Measurements from ENCODE around the gene THAP9. TPM values are rescaled to one million over a fixed set of nuclear protein-coding genes. Genes with fewer than 3 reads are reported as not detected.

The THAP9 gene
- total RNA-seq, 1 donor from 2014 or later: 3.3 TPM

GRCh38 chr4:82957045-82957444, 56.5 kb downstream of the THAP9 start:
- Histone ChIP-seq H3K9ac (ENCODE audit: low read length) (no peak overlapping the region), H3K27me3 (ENCODE audit: insufficient read depth, low read length) (no peaks in the 10 kb centered on the region), H3K4me2 (ENCODE audit: low read length) (no peak overlapping the region), H2AFZ (ENCODE audit: low read depth, low read length) (no peak overlapping the region), H3K79me2 (ENCODE audit: insufficient read depth, low read length) (no peaks in the 10 kb centered on the region), H3K36me3 (ENCODE audit: insufficient read depth, low read length) (no peaks in the 10 kb centered on the region), H3K4me1 (ENCODE audit: insufficient read depth, low read length) (no peaks in the 10 kb centered on the region), H4K20me1 (ENCODE audit: insufficient read depth, low read length) (no peaks in the 10 kb centered on the region), H3K27ac (ENCODE audit: low read depth, low read length) (no peak overlapping the region), H3K9me3 (ENCODE audit: insufficient read depth, low read depth, low read length) (no peaks in the 10 kb centered on the region), H3K4me3 (ENCODE audit: insufficient read depth, low read depth, low read length) (no peak overlapping the region)
- no peaks in the 10 kb centered on the region for H3K4me1 Mint-ChIP-seq (ENCODE audit: low read depth, unreplicated experiment)
- H3K27me3 Mint-ChIP-seq (ENCODE audit: low read depth, unreplicated experiment): no peaks in the 10 kb centered on the region
- H3K9me3 Mint-ChIP-seq (ENCODE audit: unreplicated experiment): no peaks in the 10 kb centered on the region
- H3K36me3 Mint-ChIP-seq (ENCODE audit: low read depth, unreplicated experiment): peaks cover 6% of the 10 kb centered on the region
- H3K4me3 Mint-ChIP-seq (ENCODE audit: unreplicated experiment): no peak overlapping the region
- FAIRE-seq (no peak), DNase-seq (ENCODE audit: low read depth) (no peak)
- TF ChIP-seq EZH2 (IDR thresholded peaks at IDR 0.05; ENCODE audit: insufficient read depth, low read length) (no peak), CTCF (IDR thresholded peaks at IDR 0.05; ENCODE audit: insufficient read depth, low read depth, low read length) (no peak)
- no peak overlapping the region for H3K27ac Mint-ChIP-seq (ENCODE audit: unreplicated experiment)

DNA sequence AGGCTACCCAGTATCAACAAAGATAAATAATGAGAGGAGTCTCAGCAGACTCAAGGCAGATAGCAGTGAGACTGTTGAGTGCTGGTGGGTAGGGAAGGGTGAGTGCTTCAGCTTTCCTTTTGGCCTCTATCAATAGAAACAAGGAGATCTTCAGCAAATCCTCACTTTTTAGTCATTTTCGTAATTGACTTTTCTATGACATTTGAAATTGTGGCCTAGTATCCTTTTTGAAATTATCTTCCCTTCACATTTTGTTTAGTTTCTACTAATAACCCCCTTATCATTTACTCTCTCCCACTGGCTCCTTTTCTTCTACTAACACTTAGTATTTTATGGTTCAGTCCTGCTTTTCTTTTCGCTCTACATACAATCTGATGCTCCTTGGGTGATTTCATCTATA, 65.2 kb downstream of the THAP9 start:
- H3K79me2 ChIP-seq (ENCODE audit: insufficient read depth, low read length): no peaks in the 10 kb centered on the region
- DNase-seq (ENCODE audit: low read depth): no peak
- no peaks in the 10 kb centered on the region for H3K4me1 Mint-ChIP-seq (ENCODE audit: low read depth, unreplicated experiment)
- no peak for TF ChIP-seq CTCF (IDR thresholded peaks at IDR 0.05; ENCODE audit: insufficient read depth, low read depth, low read length)
- no peak for TF ChIP-seq EZH2 (IDR thresholded peaks at IDR 0.05; ENCODE audit: insufficient read depth, low read length)
- H3K27ac Mint-ChIP-seq (ENCODE audit: unreplicated experiment): no peak overlapping the region
- no peak for FAIRE-seq
- no peak overlapping the region for H2AFZ ChIP-seq (ENCODE audit: low read depth, low read length)
- no peak overlapping the region for H3K4me3 Mint-ChIP-seq (ENCODE audit: unreplicated experiment)
- H3K4me1 ChIP-seq (ENCODE audit: insufficient read depth, low read length): no peaks in the 10 kb centered on the region
- no peaks in the 10 kb centered on the region for H4K20me1 ChIP-seq (ENCODE audit: insufficient read depth, low read length)
- H3K36me3 Mint-ChIP-seq (ENCODE audit: low read depth, unreplicated experiment): peaks cover 8% of the 10 kb centered on the region
- no peak overlapping the region for H3K9ac ChIP-seq (ENCODE audit: low read length)
- no peaks in the 10 kb centered on the region for H3K27me3 ChIP-seq (ENCODE audit: insufficient read depth, low read length)
- no peaks in the 10 kb centered on the region for H3K9me3 ChIP-seq (ENCODE audit: insufficient read depth, low read depth, low read length)
- H3K4me3 ChIP-seq (ENCODE audit: insufficient read depth, low read depth, low read length): no peak overlapping the region
- H3K36me3 ChIP-seq (ENCODE audit: insufficient read depth, low read length): peaks cover 5% of the 10 kb centered on the region
- no peaks in the 10 kb centered on the region for H3K27me3 Mint-ChIP-seq (ENCODE audit: low read depth, unreplicated experiment)
- no peak overlapping the region for H3K4me2 ChIP-seq (ENCODE audit: low read length)
- no peaks in the 10 kb centered on the region for H3K9me3 Mint-ChIP-seq (ENCODE audit: unreplicated experiment)
- H3K27ac ChIP-seq (ENCODE audit: low read depth, low read length): no peak overlapping the region

DNA sequence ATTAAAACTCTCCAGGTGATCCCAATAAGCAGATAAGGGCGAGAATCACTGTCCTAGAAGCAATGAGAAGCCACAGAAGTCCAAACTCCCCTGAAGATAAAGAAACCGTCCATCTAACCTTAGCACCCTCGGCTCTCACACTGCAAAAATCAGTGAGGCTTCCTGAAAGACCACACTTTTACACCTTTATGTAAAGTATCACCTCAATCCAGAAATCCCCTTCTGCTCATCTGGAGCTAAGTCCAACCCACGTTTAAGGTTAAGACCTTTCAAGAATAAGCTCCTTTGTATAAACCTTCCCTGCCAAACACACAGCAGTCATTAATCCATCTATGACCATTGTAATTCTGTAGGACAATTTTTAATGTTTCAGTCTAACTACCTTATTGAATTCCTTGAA, 68.4 kb downstream of the THAP9 start:
- H3K36me3 ChIP-seq (ENCODE audit: insufficient read depth, low read length): peaks cover 5% of the 10 kb centered on the region
- H3K9me3 ChIP-seq (ENCODE audit: insufficient read depth, low read depth, low read length): no peaks in the 10 kb centered on the region
- no peak overlapping the region for H2AFZ ChIP-seq (ENCODE audit: low read depth, low read length)
- H4K20me1 ChIP-seq (ENCODE audit: insufficient read depth, low read length): no peaks in the 10 kb centered on the region
- Mint-ChIP-seq H3K4me1 (ENCODE audit: low read depth, unreplicated experiment) (no peaks in the 10 kb centered on the region), H3K36me3 (ENCODE audit: low read depth, unreplicated experiment) (peaks cover 10% of the 10 kb centered on the region), H3K27me3 (ENCODE audit: low read depth, unreplicated experiment) (no peaks in the 10 kb centered on the region), H3K9me3 (ENCODE audit: unreplicated experiment) (no peaks in the 10 kb centered on the region), H3K27ac (ENCODE audit: unreplicated experiment) (no peak overlapping the region), H3K4me3 (ENCODE audit: unreplicated experiment) (no peak overlapping the region)
- TF ChIP-seq EZH2 (IDR thresholded peaks at IDR 0.05; ENCODE audit: insufficient read depth, low read length) (no peak), CTCF (IDR thresholded peaks at IDR 0.05; ENCODE audit: insufficient read depth, low read depth, low read length) (no peak)
- FAIRE-seq (no peak), DNase-seq (ENCODE audit: low read depth) (no peak)
- no peak overlapping the region for H3K27ac ChIP-seq (ENCODE audit: low read depth, low read length)
- H3K79me2 ChIP-seq (ENCODE audit: insufficient read depth, low read length): no peaks in the 10 kb centered on the region
- H3K4me3 ChIP-seq (ENCODE audit: insufficient read depth, low read depth, low read length): no peak overlapping the region
- no peaks in the 10 kb centered on the region for H3K27me3 ChIP-seq (ENCODE audit: insufficient read depth, low read length)
- no peak overlapping the region for H3K9ac ChIP-seq (ENCODE audit: low read length)
- no peaks in the 10 kb centered on the region for H3K4me1 ChIP-seq (ENCODE audit: insufficient read depth, low read length)
- H3K4me2 ChIP-seq (ENCODE audit: low read length): no peak overlapping the region

Measured in astrocyte (in vitro differentiated cells and primary cell).